Measurements from ENCODE around the gene VSTM4.

DNA sequence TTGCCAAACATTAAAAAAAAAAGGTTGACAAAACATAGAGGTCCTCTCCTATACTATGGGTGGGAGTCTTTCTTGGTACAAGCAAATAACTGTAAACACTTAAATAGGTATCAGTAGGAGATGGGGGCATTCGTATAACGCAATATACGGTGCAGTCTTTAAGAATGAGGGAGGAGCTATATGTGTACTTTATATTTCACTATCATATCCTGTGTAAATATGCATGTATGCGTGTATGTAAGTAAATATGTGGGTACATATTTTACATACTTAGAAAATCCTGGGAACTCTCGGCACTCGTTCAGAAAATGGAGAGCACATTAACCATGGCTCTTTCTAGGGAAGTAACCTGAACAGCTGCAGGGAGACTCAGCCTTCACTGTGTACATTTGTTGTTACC lies 93.6 kb downstream of the VSTM4 start:
- no peak for TF ChIP-seq ZNF232 (CRISPR knock-in tag; IDR thresholded peaks at IDR 0.05)
- no peak for TF ChIP-seq AFF4 (CRISPR knock-in tag; IDR thresholded peaks at IDR 0.05; ENCODE audit: borderline replicate concordance)
- TF ChIP-seq CTCF (IDR thresholded peaks at IDR 0.05) = no peak

Data from WTC11 (cell line).